Measurements from ENCODE around the gene KATNAL1. TPM values are rescaled to one million over a fixed set of nuclear protein-coding genes. Genes with fewer than 3 reads are reported as not detected.

KATNAL1 gene
- total RNA-seq, 1 donor: 7.0 TPM

- no peak overlapping the region for H3K4me3 ChIP-seq (ENCODE audit: low read length)
- H3K4me1 ChIP-seq (ENCODE audit: insufficient read depth, low read length): peaks cover 25% of the 10 kb centered on the region
- H3K9me3 ChIP-seq (ENCODE audit: low read depth, low read length): no peaks in the 10 kb centered on the region
- no peaks in the 10 kb centered on the region for H3K27me3 ChIP-seq (ENCODE audit: insufficient read depth, low read length)
Observed at GRCh38 chr13:30156826-30157615, 150.3 kb downstream of the KATNAL1 start.

- peaks cover 33% of the 10 kb centered on the region for H3K4me1 ChIP-seq (ENCODE audit: insufficient read depth, low read length)
- no peaks in the 10 kb centered on the region for H3K9me3 ChIP-seq (ENCODE audit: low read depth, low read length)
- H3K4me3 ChIP-seq (ENCODE audit: low read length): no peak overlapping the region
- no peaks in the 10 kb centered on the region for H3K27me3 ChIP-seq (ENCODE audit: insufficient read depth, low read length)
Observed at GRCh38 chr13:30156270-30156669, 151.1 kb downstream of the KATNAL1 start.

- H3K4me1 ChIP-seq (ENCODE audit: insufficient read depth, low read length): peaks cover 46% of the 10 kb centered on the region
Observed at GRCh38 chr13:30154931-30155330, 152.4 kb downstream of the KATNAL1 start.

GRCh38 chr13:30154531-30154930 lies 152.8 kb downstream of the KATNAL1 start:
- Histone ChIP-seq H3K27me3 (ENCODE audit: insufficient read depth, low read length) (no peaks in the 10 kb centered on the region), H3K9me3 (ENCODE audit: low read depth, low read length) (no peaks in the 10 kb centered on the region), H3K4me1 (ENCODE audit: insufficient read depth, low read length) (peaks cover 50% of the 10 kb centered on the region), H3K4me3 (ENCODE audit: low read length) (no peak overlapping the region)

More at GRCh38 chr13:30154931-30155330, 152.4 kb downstream of the KATNAL1 start:
- Histone ChIP-seq H3K4me3 (ENCODE audit: low read length) (no peak overlapping the region), H3K27me3 (ENCODE audit: insufficient read depth, low read length) (no peaks in the 10 kb centered on the region), H3K9me3 (ENCODE audit: low read depth, low read length) (no peaks in the 10 kb centered on the region)

GRCh38 chr13:30153545-30154426 lies 153.6 kb downstream of the KATNAL1 start:
- Histone ChIP-seq H3K27me3 (ENCODE audit: insufficient read depth, low read length) (no peaks in the 10 kb centered on the region), H3K9me3 (ENCODE audit: low read depth, low read length) (no peaks in the 10 kb centered on the region), H3K4me3 (ENCODE audit: low read length) (no peak overlapping the region), H3K4me1 (ENCODE audit: insufficient read depth, low read length) (peaks cover 56% of the 10 kb centered on the region)

Other genes starting within 250 kb of the KATNAL1 start
- gene UBE2L5, start 114.9 kb upstream of the KATNAL1 start, total RNA-seq: not detected
- gene HMGB1, start 158.4 kb upstream of the KATNAL1 start, total RNA-seq: 313 TPM